NT2/D1 (cell line): ENCODE measurements around the gene EHD3.

ENCODE experiments used
- DNase-seq: peaks from one replicate; pipeline ENCODE4 v3.0.0-alpha.2; 2011; ENCODE audit warnings: low read depth, low spot score
- H3K27me3 ChIP-seq: 2 replicates; pipeline ENCODE4 v1.6.0; 2011; ENCODE audit warnings: mild to moderate bottlenecking; ENCODE audit not compliant: insufficient read length, insufficient read depth
- H3K36me3 ChIP-seq: 2 replicates; pipeline ENCODE4 v1.6.1; 2011; ENCODE audit warnings: mild to moderate bottlenecking, low read length, mixed read lengths; ENCODE audit not compliant: insufficient read depth, insufficient read length
- H3K4me1 ChIP-seq: 2 replicates; pipeline ENCODE4 v1.5.1; 2011; ENCODE audit not compliant: insufficient read depth, insufficient read length
- H3K4me3 ChIP-seq: 2 replicates; pipeline ENCODE4 v1.5.1; 2011; ENCODE audit warnings: low read depth; ENCODE audit not compliant: insufficient read length
- H3K9ac ChIP-seq: 2 replicates; pipeline ENCODE4 v1.6.0; 2011; ENCODE audit warnings: low read depth; ENCODE audit not compliant: insufficient read length
- H3K9me3 ChIP-seq: 2 replicates; pipeline ENCODE4 v1.5.1; 2011; ENCODE audit warnings: mild to moderate bottlenecking, low read length; ENCODE audit not compliant: insufficient read depth
- SUZ12 ChIP-seq: IDR thresholded peaks from 2 replicates; pipeline ENCODE4 v1.6.1; 2011; ENCODE audit not compliant: insufficient read length, insufficient read depth; ENCODE audit errors: extremely low read depth
- YY1 ChIP-seq: IDR thresholded peaks from 2 replicates; pipeline ENCODE4 v1.6.1; 2011; ENCODE audit not compliant: insufficient read length, insufficient read depth
- ZNF274 ChIP-seq: IDR thresholded peaks from 2 replicates; pipeline ENCODE4 v1.6.1; 2011; ENCODE audit warnings: mild to moderate bottlenecking, low read depth, low read length

The EHD3 gene

GRCh38 chr2:31300309-31300708 lies 66.4 kb downstream of the EHD3 start:
- TF ChIP-seq ZNF274 (no peak), SUZ12 (no peak), YY1 (no peak)
- Histone ChIP-seq H3K4me3 (no peak overlapping the region), H3K27me3 (no peaks in the 10 kb centered on the region), H3K9ac (no peak overlapping the region), H3K9me3 (no peaks in the 10 kb centered on the region), H3K36me3 (no peaks in the 10 kb centered on the region), H3K4me1 (no peaks in the 10 kb centered on the region)
- no peak for DNase-seq

GRCh38 chr2:31302940-31303563 lies 69.1 kb downstream of the EHD3 start:
- Histone ChIP-seq H3K4me3 (no peak overlapping the region), H3K4me1 (no peaks in the 10 kb centered on the region), H3K27me3 (no peaks in the 10 kb centered on the region), H3K36me3 (no peaks in the 10 kb centered on the region), H3K9ac (no peak overlapping the region), H3K9me3 (no peaks in the 10 kb centered on the region)
- no peak for DNase-seq
- TF ChIP-seq ZNF274 (no peak), YY1 (no peak), SUZ12 (no peak)

DNA sequence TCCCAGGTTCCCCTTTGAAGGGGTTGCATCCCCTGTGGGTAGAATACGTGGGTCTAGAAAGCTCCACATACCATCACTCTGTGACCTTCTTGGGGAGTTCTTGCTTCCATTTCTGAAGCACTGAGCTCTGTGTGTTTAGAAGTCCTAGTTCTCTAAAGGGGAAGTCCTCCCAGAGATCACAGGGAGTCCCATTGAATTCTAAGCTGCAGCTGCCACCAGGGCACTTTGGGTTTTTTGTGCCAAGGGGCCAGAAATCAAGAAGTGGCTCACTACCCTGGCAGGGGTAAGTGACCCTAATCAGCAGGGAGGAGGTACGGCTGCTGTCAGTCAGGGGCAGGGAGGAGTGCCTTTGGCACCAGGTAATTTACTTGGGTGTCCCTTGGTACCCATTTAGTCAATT lies 70.9 kb downstream of the EHD3 start:
- H3K4me3 ChIP-seq = no peak overlapping the region
- TF ChIP-seq SUZ12 (no peak), ZNF274 (no peak), YY1 (no peak)
- H3K27me3 ChIP-seq = no peaks in the 10 kb centered on the region
- DNase-seq = no peak
- H3K9ac ChIP-seq = no peak overlapping the region
- no peaks in the 10 kb centered on the region for H3K4me1 ChIP-seq
- no peaks in the 10 kb centered on the region; the same call in 1 of the 2 replicates for H3K9me3 ChIP-seq
- H3K36me3 ChIP-seq = no peaks in the 10 kb centered on the region

GRCh38 chr2:31312898-31313297 lies 78.9 kb downstream of the EHD3 start:
- Histone ChIP-seq H3K4me1 (peaks cover 3% of the 10 kb centered on the region), H3K36me3 (no peaks in the 10 kb centered on the region), H3K4me3 (no peak overlapping the region), H3K9me3 (no peaks in the 10 kb centered on the region; the same call in 1 of the 2 replicates), H3K9ac (no peak overlapping the region), H3K27me3 (no peaks in the 10 kb centered on the region)
- TF ChIP-seq SUZ12 (no peak), YY1 (no peak), ZNF274 (no peak)
- no peak for DNase-seq

DNA sequence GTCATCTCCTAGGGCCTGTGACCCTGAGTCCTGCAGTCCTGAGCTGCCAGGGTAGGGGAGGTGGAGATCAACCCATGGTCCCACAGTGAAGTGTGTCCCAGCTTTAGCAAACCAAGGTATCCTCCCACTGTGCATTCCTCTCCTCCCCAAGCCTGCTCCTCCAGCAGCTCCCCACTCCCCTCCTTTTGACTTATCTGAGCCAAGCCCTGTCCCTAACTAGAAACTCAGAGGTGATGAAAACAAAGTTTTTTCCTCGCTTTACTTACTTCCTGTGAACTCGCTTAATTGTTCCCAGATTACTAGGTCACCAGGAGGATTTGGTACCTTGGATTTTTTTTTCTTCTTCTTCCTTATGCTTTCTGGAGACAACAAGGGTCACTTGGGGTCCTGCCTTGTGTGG lies 80.8 kb downstream of the EHD3 start:
- no peak for TF ChIP-seq SUZ12
- TF ChIP-seq ZNF274 = no peak
- no peak for TF ChIP-seq YY1
- Histone ChIP-seq H3K4me3 (no peak overlapping the region), H3K4me1 (peaks cover 3% of the 10 kb centered on the region), H3K27me3 (no peaks in the 10 kb centered on the region), H3K36me3 (no peaks in the 10 kb centered on the region), H3K9ac (no peak overlapping the region), H3K9me3 (no peaks in the 10 kb centered on the region; the same call in 1 of the 2 replicates)
- no peak for DNase-seq

DNA sequence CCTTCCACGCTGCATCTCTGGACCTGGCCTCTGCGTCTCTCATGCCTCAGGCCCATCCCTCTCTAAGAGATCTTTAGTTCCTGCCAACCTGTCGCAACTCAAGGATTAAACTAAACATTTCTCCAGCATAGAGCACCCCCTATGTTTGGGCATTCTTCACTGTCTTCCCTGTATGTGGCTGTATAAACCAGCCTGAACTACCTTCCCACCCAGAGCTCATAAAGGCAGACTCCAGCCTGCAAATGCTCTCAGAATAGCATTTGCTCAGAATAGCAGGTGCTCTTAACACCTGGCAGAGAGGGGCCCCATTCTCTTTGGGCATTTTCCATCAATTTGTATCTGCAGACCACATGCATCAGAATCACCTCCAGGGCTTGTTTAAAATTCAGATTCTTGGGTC lies 83.4 kb downstream of the EHD3 start:
- TF ChIP-seq SUZ12 (no peak), ZNF274 (no peak), YY1 (no peak)
- no peaks in the 10 kb centered on the region for H3K9me3 ChIP-seq
- DNase-seq = no peak
- no peaks in the 10 kb centered on the region for H3K27me3 ChIP-seq
- no peaks in the 10 kb centered on the region for H3K4me1 ChIP-seq
- H3K36me3 ChIP-seq = no peaks in the 10 kb centered on the region
- no peak overlapping the region for H3K9ac ChIP-seq
- H3K4me3 ChIP-seq = no peak overlapping the region

DNA sequence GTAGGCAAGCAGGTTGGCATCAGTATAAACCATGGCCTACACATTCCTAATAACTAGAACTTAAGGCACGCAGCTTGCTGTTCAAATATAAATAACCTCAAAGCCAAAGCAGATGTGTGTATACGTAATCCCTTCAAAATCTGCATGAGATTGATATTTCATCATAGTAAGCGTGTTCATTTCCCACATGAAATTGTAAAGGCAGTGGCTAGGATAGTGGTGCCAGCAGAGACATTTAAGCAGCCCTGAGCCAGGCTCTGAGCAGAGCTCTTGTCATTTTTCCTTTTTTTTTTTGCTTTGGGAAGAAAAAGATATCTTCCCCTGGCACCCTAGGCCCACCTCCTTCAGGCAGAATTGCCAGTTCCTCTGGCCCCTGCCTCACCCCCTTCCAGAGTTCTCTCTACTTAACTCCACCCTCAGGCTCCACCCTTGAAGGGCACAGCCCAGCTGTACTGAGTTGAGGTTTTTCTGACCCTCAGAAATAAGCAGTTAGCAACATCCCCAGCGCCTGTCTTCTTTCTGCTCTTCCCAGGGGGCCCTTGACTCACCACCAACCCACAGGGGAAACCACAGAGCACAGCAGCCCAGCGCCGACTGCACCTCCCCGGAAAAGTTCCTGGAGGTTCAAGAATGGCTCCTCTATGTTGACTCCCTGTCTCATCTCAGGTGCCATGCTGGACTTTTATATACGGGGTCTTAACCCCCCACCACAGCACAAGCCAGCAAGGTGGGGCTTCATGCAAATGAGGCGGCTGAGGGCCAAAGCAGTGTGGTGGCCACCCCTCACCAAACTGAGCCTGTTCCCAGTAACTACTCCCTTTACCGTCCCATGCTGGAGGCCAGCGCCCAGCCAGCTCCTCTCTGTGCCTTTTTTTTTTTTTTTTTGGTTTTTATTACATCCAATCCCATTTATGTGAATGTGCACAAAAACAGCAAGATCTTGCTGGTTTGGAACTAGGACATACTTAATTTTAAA lies 84.7 kb downstream of the EHD3 start:
- H3K27me3 ChIP-seq = no peaks in the 10 kb centered on the region
- DNase-seq = no peak
- no peak for TF ChIP-seq YY1
- no peak for TF ChIP-seq ZNF274
- TF ChIP-seq SUZ12 = no peak
- H3K4me1 ChIP-seq = no peaks in the 10 kb centered on the region
- H3K36me3 ChIP-seq = no peaks in the 10 kb centered on the region
- no peak overlapping the region for H3K4me3 ChIP-seq
- H3K9me3 ChIP-seq = no peaks in the 10 kb centered on the region
- no peak overlapping the region for H3K9ac ChIP-seq
